ENCODE results near the gene YIF1A.
"Not testable (repeated sequence)": the region's sequence is repeated elsewhere in the genome, so short reads cannot be mapped to it uniquely, and the experiment has no call there.

Gene YIF1A

DNA sequence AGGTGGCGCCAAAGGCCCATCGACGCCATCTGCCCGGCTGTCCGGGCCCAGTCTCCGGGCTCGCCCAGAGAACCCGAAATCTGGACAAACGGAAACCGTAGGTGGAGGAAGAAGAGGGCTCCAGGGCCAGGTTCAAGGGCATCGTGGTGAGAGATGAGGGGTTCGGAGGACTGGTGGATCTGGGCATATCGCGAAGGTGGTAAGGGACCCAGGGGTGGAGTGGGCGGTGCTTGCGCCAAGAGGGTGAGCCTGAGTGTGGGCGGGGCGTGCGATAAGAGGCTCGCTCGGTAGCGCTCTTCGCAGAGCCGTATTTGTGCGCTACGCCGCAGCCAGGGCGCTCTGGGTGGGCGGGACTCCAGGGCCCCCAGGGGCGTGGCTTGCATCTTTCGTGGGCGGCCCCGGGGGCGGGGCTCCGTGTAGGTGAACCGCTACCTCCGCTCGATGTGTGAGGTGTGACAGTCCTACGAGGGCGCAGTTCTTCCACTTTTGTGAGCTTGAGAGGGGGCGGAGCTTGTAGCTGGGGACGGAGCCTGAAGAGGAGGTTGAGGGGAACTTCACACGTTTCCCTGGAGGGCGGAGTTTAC is 23.1 kb upstream of the YIF1A start:
- peak; percentile 100 for DNase-seq (ENCODE audit: low spot score)

DNA sequence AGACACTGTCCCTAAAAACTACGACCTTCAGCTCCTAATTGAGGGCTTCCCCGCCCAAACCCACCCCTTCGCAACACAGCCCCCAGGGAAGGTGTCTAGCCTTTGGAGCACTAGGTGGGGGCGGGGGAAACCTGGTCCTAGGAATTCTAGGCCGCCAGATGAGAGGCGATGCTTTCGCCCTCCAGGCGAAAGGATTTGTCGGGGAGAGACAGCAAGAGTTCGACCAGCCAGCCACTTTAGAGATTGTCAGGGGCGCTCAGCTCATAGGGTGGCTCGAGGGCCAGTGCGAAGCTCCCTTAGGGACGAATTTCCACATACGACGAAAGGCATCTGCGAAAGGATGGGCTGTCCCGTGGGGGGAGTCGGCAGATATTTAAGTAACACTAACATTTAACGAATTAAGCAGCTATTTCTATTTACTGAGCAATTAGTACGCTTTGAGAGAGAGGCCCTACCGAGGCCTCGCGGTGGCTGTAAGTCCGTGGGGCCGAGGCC is 22.6 kb upstream of the YIF1A start:
- no peak for DNase-seq (ENCODE audit: low spot score)

DNA sequence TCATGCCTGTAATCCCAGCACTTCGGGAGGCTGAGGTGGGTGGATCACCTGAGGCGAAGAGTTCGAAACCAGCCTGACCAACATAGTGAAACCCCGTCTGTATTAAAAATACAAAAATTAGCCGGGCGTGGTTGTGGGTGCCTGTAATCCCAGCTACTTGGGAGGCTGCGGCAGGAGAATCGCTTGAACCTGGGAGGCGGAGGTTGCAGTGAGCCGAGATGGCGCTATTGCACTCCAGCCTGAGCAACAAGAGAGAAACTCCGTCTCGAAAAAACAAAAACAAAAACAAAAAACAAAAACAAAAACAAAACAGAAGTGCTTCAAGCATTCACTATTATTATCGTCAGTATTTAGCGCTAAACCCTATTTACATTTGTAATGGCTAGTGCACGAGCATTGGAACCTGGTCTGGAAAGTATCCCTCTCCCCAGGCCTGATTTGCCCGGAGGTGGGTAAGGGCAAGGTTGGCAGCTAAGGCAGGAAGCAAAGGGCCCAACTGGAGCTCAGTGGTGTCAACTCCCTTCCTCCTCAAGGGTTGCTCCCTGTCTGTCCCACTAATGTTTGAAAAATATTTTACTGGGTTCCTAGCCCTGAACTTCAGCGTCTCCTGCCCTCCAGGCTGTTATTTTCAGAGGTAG is 22.0 kb upstream of the YIF1A start:
- DNase-seq (ENCODE audit: low spot score): not testable (repeated sequence)

- no peak for DNase-seq (ENCODE audit: low spot score)
Observed at GRCh38 chr11:66310324-66310723, 21.4 kb upstream of the YIF1A start.

DNA sequence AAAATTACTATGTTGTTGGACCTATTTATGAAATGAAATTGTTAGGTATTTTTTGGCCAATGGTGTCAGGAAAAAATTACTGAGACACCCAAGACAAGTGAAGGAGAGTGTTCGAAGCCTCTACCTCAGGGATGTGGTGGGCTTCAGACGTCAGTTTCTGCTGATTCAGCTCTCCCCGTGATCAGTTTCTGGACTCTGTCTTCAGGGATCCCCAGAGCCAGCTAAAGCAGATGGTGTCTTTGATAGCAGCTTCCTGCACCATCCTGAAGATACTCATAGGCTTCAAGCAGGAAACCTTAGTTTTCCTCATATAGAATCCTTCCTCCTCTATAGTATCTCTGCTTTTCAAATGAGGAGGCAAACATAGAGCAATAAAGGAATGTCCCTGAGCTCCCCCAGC is 20.5 kb upstream of the YIF1A start:
- no peak for DNase-seq (ENCODE audit: low spot score)

DNA sequence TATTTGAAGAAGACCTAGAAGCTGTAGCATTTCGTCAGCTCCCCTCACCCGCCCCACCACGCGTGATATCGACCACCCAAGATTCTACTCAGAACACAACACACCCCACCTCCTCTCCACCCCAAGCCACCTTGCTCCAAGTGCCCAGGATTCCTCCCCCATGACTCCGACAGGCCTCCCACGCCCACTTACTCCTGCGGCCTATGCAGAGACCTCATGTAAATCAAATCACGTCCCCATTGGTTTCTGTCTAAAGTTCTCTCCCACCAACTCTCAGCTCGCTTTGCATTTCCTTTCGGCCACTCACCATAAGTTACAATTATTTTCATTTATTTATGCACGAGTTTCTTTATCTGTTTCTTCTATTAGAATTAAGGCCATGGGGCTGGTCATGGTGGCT is 13.7 kb upstream of the YIF1A start:
- no peak for DNase-seq (ENCODE audit: low spot score)

GRCh38 chr11:66299186-66299585 is 10.2 kb upstream of the YIF1A start:
- no peak for DNase-seq (ENCODE audit: low spot score)

DNA sequence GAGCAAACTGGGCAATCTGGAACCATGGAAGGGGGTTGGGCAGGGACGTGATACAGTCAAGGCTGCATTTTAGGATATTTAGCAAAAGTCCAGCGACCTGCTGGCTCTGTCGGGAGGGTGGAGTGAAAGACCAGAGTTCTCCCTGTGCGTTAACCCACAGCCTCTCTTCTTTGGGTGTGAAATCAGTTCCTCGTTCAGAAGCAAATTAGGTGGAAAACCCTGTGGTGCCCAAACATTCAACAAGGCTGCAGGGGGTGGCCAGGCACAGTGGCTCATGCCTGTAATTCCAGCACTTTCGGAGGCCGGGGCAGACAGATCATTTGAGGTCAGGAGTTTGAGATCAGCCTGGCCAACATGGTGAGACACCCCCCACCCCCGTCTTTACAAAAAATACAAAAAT is 8.7 kb upstream of the YIF1A start:
- DNase-seq (ENCODE audit: low spot score): no peak

- no peak for DNase-seq (ENCODE audit: low spot score)
Observed at GRCh38 chr11:66294626-66295620, 6.0 kb upstream of the YIF1A start.

GRCh38 chr11:66293777-66294625 is 5.1 kb upstream of the YIF1A start:
- DNase-seq (ENCODE audit: low spot score): no peak

DNA sequence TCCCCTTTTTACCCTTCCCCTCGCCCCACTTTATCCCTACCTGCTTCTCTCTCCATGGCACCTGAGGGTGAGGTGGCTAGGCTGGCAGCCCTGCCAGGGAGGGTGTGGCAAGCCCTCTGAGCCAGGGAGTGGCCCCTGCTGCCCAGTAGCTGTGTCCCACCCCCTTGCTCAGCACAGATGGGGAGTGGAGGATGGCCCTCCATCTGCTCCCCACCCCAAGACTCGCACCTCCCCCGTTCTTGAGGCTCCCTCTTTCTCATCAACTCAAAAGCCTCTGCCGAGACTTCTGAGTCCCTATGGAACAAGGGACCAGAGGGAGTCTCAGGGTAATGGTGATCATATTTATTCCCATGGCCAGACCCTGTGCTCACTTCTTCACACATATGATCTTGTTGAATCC is 4.4 kb upstream of the YIF1A start:
- no peak for DNase-seq (ENCODE audit: low spot score)

GRCh38 chr11:66292543-66293332 is 3.8 kb upstream of the YIF1A start:
- DNase-seq (ENCODE audit: low spot score): no peak

DNA sequence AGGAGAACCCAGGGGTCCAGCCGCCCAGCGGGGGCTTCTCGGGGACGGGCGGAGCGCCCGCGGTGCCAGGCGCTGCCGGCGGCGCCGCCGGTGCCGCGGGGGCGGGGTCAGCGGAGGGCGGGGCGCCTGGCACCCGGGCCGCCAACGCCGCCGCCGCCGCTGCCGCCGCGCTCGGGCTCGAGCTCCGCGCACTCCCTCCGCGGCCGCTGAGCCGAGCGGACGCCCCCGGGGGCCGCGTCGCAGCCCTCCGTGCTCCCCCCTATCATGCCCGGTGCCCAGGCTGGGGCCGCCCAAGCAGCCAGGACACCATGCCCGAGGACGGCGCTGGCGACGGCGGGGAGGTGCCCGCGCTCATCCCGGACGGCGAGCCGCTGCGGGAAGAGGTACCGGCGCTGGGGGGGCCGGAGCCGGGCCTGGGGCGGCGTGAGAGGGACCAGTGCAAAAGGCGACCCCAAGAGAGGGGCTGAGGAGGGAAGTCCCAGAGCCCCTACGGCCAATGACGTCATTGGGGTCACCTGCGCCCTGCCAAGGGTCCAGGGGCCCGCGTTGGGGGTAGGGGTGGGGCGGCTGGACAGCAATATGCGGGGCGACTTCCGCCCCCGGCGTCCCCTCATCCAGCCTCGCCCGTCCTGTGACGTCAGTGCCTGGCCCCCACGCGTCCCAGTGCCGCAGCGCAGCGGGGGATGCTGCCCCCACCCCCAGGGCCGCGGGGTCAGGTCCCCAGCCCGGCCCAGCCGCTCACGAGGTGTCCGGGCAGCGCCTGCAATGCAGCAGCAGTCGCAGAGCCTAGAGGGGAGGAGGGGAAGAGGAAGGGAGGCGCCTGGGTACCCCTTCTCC is 3.0 kb upstream of the YIF1A start, which contains the start of gene TMEM151A:
TMEM151A (plus strand) TSS at position 189 of the 837 bp plus-strand sequence; CDS start at position 309, 120 bp downstream.
- DNase-seq (ENCODE audit: low spot score): peak; percentile 97

- peak; percentile 85 for DNase-seq (ENCODE audit: low spot score)
Observed at GRCh38 chr11:66291303-66291705, 2.4 kb upstream of the YIF1A start.

DNA sequence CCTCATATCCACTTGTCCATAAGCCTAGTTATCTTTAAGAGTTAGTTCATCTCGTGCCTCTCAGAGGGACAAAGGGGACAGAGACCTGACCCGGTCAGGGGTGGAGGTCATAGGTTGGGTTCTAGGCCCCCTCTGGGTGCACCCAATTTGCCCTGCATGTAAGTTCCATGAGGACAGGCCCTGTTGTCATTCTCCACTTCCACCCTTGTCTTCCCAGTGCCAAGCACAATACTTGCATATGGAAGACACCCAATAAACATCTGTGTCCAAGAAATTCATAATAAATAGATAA is 1.3 kb upstream of the YIF1A start:
- DNase-seq (ENCODE audit: low spot score): no peak

DNA sequence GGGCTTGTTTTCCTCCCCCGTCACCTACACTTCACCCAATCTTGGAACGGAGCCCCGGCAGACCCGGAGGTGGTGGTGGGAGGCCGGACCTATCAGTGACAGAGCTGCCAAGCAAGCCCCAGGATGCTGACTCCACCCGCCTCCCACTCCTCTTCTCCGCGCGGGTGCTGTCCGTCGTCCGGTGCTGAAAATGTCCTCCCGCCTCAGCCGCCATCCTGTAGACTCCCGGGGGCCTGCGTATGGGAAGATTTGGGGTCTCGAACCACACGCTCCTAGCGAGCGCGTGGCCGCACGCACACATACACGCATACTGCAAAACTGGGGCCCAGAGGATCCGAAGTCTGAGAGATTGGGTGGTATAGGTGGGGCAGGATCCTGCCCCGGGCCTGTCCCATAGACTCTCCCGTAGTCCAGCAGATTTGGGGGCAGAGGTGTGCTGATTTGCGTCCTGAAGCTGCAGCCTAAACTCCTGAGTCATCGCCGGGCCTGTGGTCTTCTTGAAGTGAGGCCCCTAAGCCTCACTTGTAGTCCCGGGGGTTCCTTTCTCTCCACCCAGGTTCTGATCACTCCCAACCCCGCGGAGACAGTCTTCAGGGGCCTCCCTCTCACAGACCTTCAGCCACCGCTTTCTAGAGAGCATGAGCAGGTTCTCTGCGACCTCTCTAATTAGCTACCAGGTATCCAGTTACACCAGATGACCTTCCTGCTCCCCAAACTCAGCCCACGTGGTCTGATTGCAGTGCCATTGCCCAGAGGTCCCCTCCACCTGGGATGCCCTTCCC is 796 bp upstream of the YIF1A start:
- peak; percentile 100 for DNase-seq (ENCODE audit: low spot score)

- peak; percentile 85 for DNase-seq (ENCODE audit: low spot score)
Observed at GRCh38 chr11:66287889-66288670, 863 bp downstream of the YIF1A start.

DNA sequence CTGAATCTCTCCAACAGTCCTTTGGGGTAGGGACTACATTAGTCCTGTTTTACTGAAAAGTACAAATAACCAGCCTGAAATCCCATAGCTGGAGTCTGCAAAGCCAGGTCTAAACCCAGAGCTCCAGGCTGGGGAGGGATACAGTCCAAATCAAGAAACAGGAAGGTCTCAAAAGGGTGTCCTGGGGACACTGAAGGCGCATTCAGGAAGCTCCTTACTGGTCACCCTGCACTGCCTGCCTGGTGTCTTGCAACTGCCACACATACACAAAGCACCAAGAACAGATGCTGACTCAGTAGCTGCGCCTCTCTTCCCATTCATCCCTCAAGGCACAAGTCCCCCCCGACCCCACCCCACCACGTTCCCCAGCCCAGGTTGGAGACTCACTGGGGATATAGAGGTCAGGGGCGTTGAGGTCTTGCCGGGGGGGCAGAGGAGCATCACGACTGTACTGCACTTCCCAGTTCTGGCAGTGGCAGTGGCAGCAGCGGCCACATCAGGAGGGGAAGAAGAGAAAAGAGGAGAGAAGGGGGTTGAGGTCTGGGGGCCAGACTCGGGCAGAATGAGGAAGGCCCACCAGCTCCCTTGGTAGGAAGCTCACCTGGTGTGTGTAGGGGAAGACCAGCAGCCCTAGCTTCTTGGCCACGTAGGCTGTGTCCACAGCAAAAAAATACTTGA is 1.6 kb downstream of the YIF1A start:
- DNase-seq (ENCODE audit: low spot score): no peak

Measured in HuH-7.5 (cell line).